Hepatocyte (in vitro differentiated cells): ENCODE measurements around the gene GYPE.
"Not testable (repeated sequence)": the region's sequence is repeated elsewhere in the genome, so short reads cannot be mapped to it uniquely, and the experiment has no call there.

Experiments
- EZH2 ChIP-seq: fragments of 200-600 bp; sonication (generic); IDR thresholded peaks from 2 replicates; pipeline ENCODE4 v1.6.1; 2016; ENCODE audit warnings: antibody characterized with exemption, mild to moderate bottlenecking, borderline replicate concordance
- EZH2phosphoT487 ChIP-seq: fragments of 200-600 bp; sonication (generic); IDR thresholded peaks from one replicate; pipeline ENCODE4 v1.6.1; 2018; ENCODE audit warnings: antibody characterized with exemption, mild to moderate bottlenecking, low read depth, moderate library complexity; ENCODE audit not compliant: unreplicated experiment, severe bottlenecking
- TF ChIP-seq, protein P1 (sequence below): fragments of 200-600 bp; sonication (generic); IDR thresholded peaks from 2 replicates; pipeline ENCODE4 v1.5.1; 2016; ENCODE audit warnings: antibody characterized with exemption, mild to moderate bottlenecking; ENCODE audit not compliant: poor library complexity

GRCh38 chr4:143950185-143950584 lies 44.8 kb upstream of the GYPE start:
- TF ChIP-seq, protein P1, sequence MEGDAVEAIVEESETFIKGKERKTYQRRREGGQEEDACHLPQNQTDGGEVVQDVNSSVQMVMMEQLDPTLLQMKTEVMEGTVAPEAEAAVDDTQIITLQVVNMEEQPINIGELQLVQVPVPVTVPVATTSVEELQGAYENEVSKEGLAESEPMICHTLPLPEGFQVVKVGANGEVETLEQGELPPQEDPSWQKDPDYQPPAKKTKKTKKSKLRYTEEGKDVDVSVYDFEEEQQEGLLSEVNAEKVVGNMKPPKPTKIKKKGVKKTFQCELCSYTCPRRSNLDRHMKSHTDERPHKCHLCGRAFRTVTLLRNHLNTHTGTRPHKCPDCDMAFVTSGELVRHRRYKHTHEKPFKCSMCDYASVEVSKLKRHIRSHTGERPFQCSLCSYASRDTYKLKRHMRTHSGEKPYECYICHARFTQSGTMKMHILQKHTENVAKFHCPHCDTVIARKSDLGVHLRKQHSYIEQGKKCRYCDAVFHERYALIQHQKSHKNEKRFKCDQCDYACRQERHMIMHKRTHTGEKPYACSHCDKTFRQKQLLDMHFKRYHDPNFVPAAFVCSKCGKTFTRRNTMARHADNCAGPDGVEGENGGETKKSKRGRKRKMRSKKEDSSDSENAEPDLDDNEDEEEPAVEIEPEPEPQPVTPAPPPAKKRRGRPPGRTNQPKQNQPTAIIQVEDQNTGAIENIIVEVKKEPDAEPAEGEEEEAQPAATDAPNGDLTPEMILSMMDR, result not testable (repeated sequence)
- TF ChIP-seq EZH2, EZH2phosphoT487: not testable (repeated sequence)
